GM18519 (cell line): ENCODE measurements around the gene CSNK1D.
"Not testable (repeated sequence)": the region's sequence is repeated elsewhere in the genome, so short reads cannot be mapped to it uniquely, and the experiment has no call there.

ENCODE experiments used
- ATAC-seq: cut with Tn5 transposase; IDR thresholded peaks from one replicate; pipeline ENCODE4 v1.9.1; 2021; ENCODE audit warnings: mild to moderate bottlenecking, moderate library complexity; ENCODE audit not compliant: unreplicated experiment, low FRiP score

Gene CSNK1D

GRCh38 chr17:82199496-82199895 lies 74.0 kb downstream of the CSNK1D start:
- no peak for ATAC-seq

DNA sequence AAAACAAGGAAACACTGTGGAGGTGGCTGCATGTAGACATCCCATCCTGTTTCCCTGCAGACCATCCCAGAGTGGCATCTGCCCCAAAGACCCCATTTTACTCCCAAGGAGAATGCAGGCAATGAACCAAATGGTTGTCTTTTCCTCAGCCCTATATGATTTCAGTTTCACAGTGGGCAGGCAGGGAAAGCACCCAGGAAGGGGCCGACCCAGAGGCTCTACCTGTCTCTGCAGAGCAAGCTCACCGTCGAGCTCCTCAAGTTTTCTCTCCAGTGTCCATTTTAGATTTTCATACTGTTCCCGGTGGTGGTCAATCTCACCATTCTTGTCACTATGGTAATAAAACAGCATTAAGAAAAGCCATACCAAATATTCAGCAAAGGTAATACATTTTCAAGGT lies 75.4 kb downstream of the CSNK1D start:
- ATAC-seq: no peak

GRCh38 chr17:82195675-82196672 lies 77.5 kb downstream of the CSNK1D start:
- ATAC-seq: no peak

- ATAC-seq: no peak
Measured at GRCh38 chr17:82194765-82195164, 78.7 kb downstream of the CSNK1D start.

GRCh38 chr17:82193520-82194220 lies 79.8 kb downstream of the CSNK1D start:
- no peak for ATAC-seq

DNA sequence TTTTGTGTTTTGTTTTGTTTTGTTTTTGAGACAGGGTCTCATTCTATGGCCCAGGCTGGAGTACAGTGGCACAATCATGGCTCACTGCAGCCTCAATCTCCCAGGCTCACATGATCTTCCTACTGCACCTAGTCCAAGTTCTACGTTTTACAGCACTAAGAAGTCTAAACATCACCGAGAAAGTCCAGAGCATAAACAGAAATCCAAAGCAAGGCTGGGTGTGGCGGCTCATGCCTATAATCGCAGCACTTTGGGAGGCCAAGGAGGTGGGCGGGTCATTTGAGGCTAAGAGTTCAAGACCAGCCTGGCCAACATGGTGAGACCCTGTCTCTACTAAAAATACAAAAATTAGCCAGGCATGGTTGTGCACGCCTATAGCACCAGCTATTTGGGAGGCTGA lies 80.5 kb downstream of the CSNK1D start:
- not testable (repeated sequence) for ATAC-seq
